Mucosa of descending colon (tissue), 3 donors: ENCODE results near the gene CCDC170. TPM values are rescaled to one million over a fixed set of nuclear protein-coding genes. Genes with fewer than 3 reads are reported as not detected.

ENCODE experiments used
- ATAC-seq: fragments of 200-7000 bp; cut with Tn5 transposase; one replicate; pipeline ENCODE4 v1.9.1; 2020; ENCODE audit warnings: mild to moderate bottlenecking, moderate library complexity
- DNase-seq, 3 donors: peaks; one replicate each; pipeline ENCODE4 v3.0.0-alpha.2; 2020
- H3K36me3 ChIP-seq: fragments of 200-600 bp; one replicate; pipeline ENCODE4 v1.8.0; 2021; ENCODE audit warnings: low read depth, mild to moderate bottlenecking
- H3K4me1 ChIP-seq: fragments of 200-600 bp; one replicate; pipeline ENCODE4 v1.8.0; 2021; ENCODE audit warnings: low read depth, mild to moderate bottlenecking
- H3K4me3 ChIP-seq: fragments of 200-600 bp; one replicate; pipeline ENCODE4 v1.8.0; 2021; ENCODE audit warnings: mild to moderate bottlenecking
- H3K9me3 ChIP-seq: fragments of 200-600 bp; one replicate; pipeline ENCODE4 v1.8.0; 2021; ENCODE audit warnings: mild to moderate bottlenecking
- CTCF ChIP-seq: fragments of 200-600 bp; IDR thresholded peaks from one replicate; pipeline ENCODE4 v1.8.0; 2022; ENCODE audit warnings: antibody characterized with exemption, mild to moderate bottlenecking
- intact Hi-C, 2 donors: fragments of 100-400 bp; cut with DNase I in 1 of 2; cut with micrococcal nuclease in 1 of 2; formaldehyde crosslinking; loops; one replicate each; pipeline versions ENCODE4 v1.11.0 to v1.11.1; 2022; cut with DNase I, micrococcal nuclease
- total RNA-seq, 3 donors: library from RNA; stranded (reverse); fragmentation: NEBNext Ultra II Directional in 2 of 3; extraction: Animal tissue kit (Norgen Biotek cat#: 25700) in 2 of 3; gene quantifications; one replicate each; pipeline versions ENCODE4 v1.2.1 to v1.2.4, GENCODE V29; 2021 to 2023
- donor health status: DM: no; HTN: no; CAD: no; lungs with moderate emphysema.
- donor health status: DM: no; HTN: no; CAD: no.
- donor health status: DM: no; HTN: yes; CAD: no.

CCDC170 gene
- total RNA-seq, 3 donors from 2014 or later: 0.87 to 2.7 (median 1.7) TPM

GRCh38 chr6:151590742-151591141 is 96.9 kb downstream of the CCDC170 start:
- H3K9me3 ChIP-seq: peaks cover 7% of the 10 kb centered on the region
- DNase-seq (no peak), ATAC-seq (no peak)
- H3K4me1 ChIP-seq: no peaks in the 10 kb centered on the region
- H3K36me3 ChIP-seq: no peaks in the 10 kb centered on the region
- TF ChIP-seq CTCF: no peak
- H3K4me3 ChIP-seq: no peak overlapping the region
- intact Hi-C loops: no loop called here

GRCh38 chr6:151592449-151593159 is 98.8 kb downstream of the CCDC170 start:
- TF ChIP-seq CTCF: no peak
- peak in 1 of 3 donors; percentile 30 for DNase-seq
- no peak overlapping the region for H3K4me3 ChIP-seq
- H3K9me3 ChIP-seq: peaks cover 7% of the 10 kb centered on the region
- no peaks in the 10 kb centered on the region for H3K36me3 ChIP-seq
- intact Hi-C loops: no loop called here
- H3K4me1 ChIP-seq: no peaks in the 10 kb centered on the region
- ATAC-seq: peak; percentile 89

- ATAC-seq (no peak), DNase-seq (peak in 1 of 3 donors; percentile 2)
- H3K9me3 ChIP-seq: no peaks in the 10 kb centered on the region
- H3K36me3 ChIP-seq: no peaks in the 10 kb centered on the region
- H3K4me1 ChIP-seq: no peaks in the 10 kb centered on the region
- intact Hi-C loops: no loop called here
- TF ChIP-seq CTCF: no peak
- H3K4me3 ChIP-seq: no peak overlapping the region
Observed at GRCh38 chr6:151609146-151609902, 115.5 kb downstream of the CCDC170 start.

DNA sequence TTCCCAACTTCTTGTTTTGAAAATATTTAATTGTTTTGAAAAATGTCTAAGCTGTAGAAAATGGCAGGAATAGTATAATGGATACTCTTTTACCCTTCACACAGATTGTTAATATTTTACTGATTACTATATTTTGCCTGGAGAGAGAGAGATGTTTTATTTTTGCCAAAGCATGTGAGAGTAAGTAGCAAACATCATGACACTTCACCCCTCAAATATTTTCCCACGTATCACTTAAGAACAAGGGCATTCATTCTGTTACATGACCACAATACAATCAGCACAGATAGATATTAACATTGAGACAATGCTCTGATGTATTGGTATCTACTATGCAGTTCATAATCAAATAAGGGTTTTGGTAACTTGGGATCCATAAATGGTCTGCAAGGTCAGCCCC is 116.5 kb downstream of the CCDC170 start:
- no peak for TF ChIP-seq CTCF

GRCh38 chr6:151614630-151615029 is 120.8 kb downstream of the CCDC170 start:
- H3K36me3 ChIP-seq: no peaks in the 10 kb centered on the region
- no peak for TF ChIP-seq CTCF
- ATAC-seq (no peak), DNase-seq (no peak)
- no peak overlapping the region for H3K4me3 ChIP-seq
- no peaks in the 10 kb centered on the region for H3K9me3 ChIP-seq
- no peaks in the 10 kb centered on the region for H3K4me1 ChIP-seq
- intact Hi-C loops: no loop called here

More for the DNA sequence above, 116.5 kb downstream of the CCDC170 start:
- no peak for ATAC-seq
- Histone ChIP-seq H3K4me1 (no peaks in the 10 kb centered on the region), H3K4me3 (no peak overlapping the region), H3K36me3 (no peaks in the 10 kb centered on the region), H3K9me3 (no peaks in the 10 kb centered on the region)
- no peak for DNase-seq
- intact Hi-C loops: no loop called here
